Esophagus muscularis mucosa (tissue), 4 donors: ENCODE measurements around the gene CTSF. TPM values are rescaled to one million over a fixed set of nuclear protein-coding genes. Genes with fewer than 3 reads are reported as not detected.

Source experiments
- DNase-seq: peaks from one replicate; pipeline ENCODE4 v3.0.0-alpha.2; 2017; ENCODE audit errors: extremely low spot score
- H3K27ac ChIP-seq, 4 donors: fragments of 200-600 bp; sonication (generic); replicated peaks in 1 of 4; 1 replicate in 3 of 4; 2 replicates in 1 of 4; pipeline ENCODE4 v1.5.1; 2016 to 2019; ENCODE audit warnings: mild to moderate bottlenecking in 1 of 4
- H3K27me3 ChIP-seq, 4 donors: fragments of 200-600 bp; sonication (generic); one replicate each; pipeline versions ENCODE4 v1.5.1 to v1.6.0; 2016 to 2019
- H3K36me3 ChIP-seq, 4 donors: fragments of 200-600 bp; sonication (generic); one replicate each; pipeline ENCODE4 v1.5.1; 2016 to 2019
- H3K4me1 ChIP-seq, 4 donors: fragments of 200-600 bp; sonication (generic); one replicate each; pipeline ENCODE4 v1.5.1; 2016 to 2019
- H3K4me3 ChIP-seq, 4 donors: fragments of 200-600 bp; sonication (generic); 1 replicate in 2 of 4; 2 replicates in 2 of 4; pipeline ENCODE4 v1.5.1; 2016 to 2019; ENCODE audit warnings: mild to moderate bottlenecking in 4 of 4, moderate library complexity in 1 of 4
- H3K9me3 ChIP-seq, 4 donors: fragments of 200-600 bp; sonication (generic); 1 replicate in 3 of 4; 2 replicates in 1 of 4; pipeline ENCODE4 v1.5.1; 2016 to 2019
- CTCF ChIP-seq, 3 experiments: fragments of 200-600 bp in 2 of 3; fragments of 450-650 bp in 1 of 3; sonication (generic) in 2 of 3; IDR thresholded peaks; one replicate each; pipeline ENCODE4 v1.5.1; 2017 to 2019; ENCODE audit warnings: antibody characterized with exemption in 3 of 3, mild to moderate bottlenecking in 2 of 3, moderate library complexity in 1 of 3
- EP300 ChIP-seq: sonication (generic); formaldehyde crosslinking; IDR thresholded peaks from one replicate; pipeline ENCODE4 v1.6.1; 2017; ENCODE audit warnings: antibody characterized with exemption
- POLR2A ChIP-seq: fragments of 450-650 bp; IDR thresholded peaks from one replicate; pipeline ENCODE4 v1.6.1; 2017; ENCODE audit warnings: antibody characterized with exemption, moderate library complexity, mild to moderate bottlenecking, low read depth
- POLR2AphosphoS5 ChIP-seq, 2 donors: sonication (generic); formaldehyde crosslinking; IDR thresholded peaks; one replicate each; pipeline ENCODE4 v1.6.1; 2017; ENCODE audit warnings: antibody characterized with exemption in 2 of 2
- WGBS: methylation state at CpG from one replicate; pipeline ENCODE4 v1.1.5; 2018; 5-methylcytosine and 5-hydroxymethylcytosine counted together
- intact Hi-C: fragments of 100-400 bp; cut with DNase I; formaldehyde crosslinking; loops from one replicate; pipeline ENCODE4 v1.15.1; 2023
- total RNA-seq, 4 donors: library from RNA; depleted of rRNA; stranded (reverse); fragments of >200 nt; gene quantifications; one replicate each; pipeline versions ENCODE4 v1.1.0 to v1.2.1, GENCODE V29; 2016

CTSF gene
- total RNA-seq, 4 donors from 2014 or later = 73.1 to 112 (median 96.6) TPM

- intact Hi-C loops = no loop called here
- Histone ChIP-seq H3K27ac (no peak overlapping the region), H3K9me3 (no peaks in the 10 kb centered on the region), H3K27me3 (no peaks in the 10 kb centered on the region), H3K4me1 (peaks cover 7 to 18% (median 13%) of the 10 kb centered on the region in 4 donors), H3K36me3 (peaks cover 0 to 87% (median 66%) of the 10 kb centered on the region in 4 donors), H3K4me3 (no peak overlapping the region)
- WGBS = 81% methylated on average over 12 of the region's 16 CpGs
- TF ChIP-seq POLR2AphosphoS5 (IDR thresholded peaks at IDR 0.05) (no peak), CTCF (IDR thresholded peaks at IDR 0.05) (no peak), POLR2A (no peak), EP300 (no peak)
- no peak for DNase-seq
Measured at GRCh38 chr11:66539170-66539869, 29.1 kb downstream of the CTSF start.

- Histone ChIP-seq H3K36me3 (peaks cover 9 to 96% (median 62%) of the 10 kb centered on the region in 4 donors), H3K27ac (no peak overlapping the region), H3K27me3 (no peaks in the 10 kb centered on the region), H3K9me3 (no peaks in the 10 kb centered on the region), H3K4me1 (no peaks in the 10 kb centered on the region), H3K4me3 (no peak overlapping the region)
- WGBS = 84% methylated on average over 6 of the region's 6 CpGs
- intact Hi-C loops = no loop called here
- TF ChIP-seq EP300 (no peak), CTCF (IDR thresholded peaks at IDR 0.05) (no peak), POLR2AphosphoS5 (IDR thresholded peaks at IDR 0.05) (no peak), POLR2A (no peak)
- DNase-seq = no peak
Measured at GRCh38 chr11:66532784-66533183, 35.6 kb downstream of the CTSF start.

- no peak overlapping the region for H3K27ac ChIP-seq
- peaks cover 9 to 97% (median 63%) of the 10 kb centered on the region in 4 donors for H3K36me3 ChIP-seq
Measured at GRCh38 chr11:66531841-66532240, 36.6 kb downstream of the CTSF start.

GRCh38 chr11:66530927-66531709 is 37.3 kb downstream of the CTSF start:
- DNase-seq = no peak
- Histone ChIP-seq H3K9me3 (no peaks in the 10 kb centered on the region), H3K4me1 (no peaks in the 10 kb centered on the region), H3K4me3 (no peak overlapping the region), H3K36me3 (peaks cover 9 to 97% (median 62%) of the 10 kb centered on the region in 4 donors), H3K27me3 (no peaks in the 10 kb centered on the region), H3K27ac (no peak overlapping the region)
- intact Hi-C loops = no loop called here
- WGBS = 93% methylated on average over 9 of the region's 10 CpGs
- no peak for TF ChIP-seq EP300
- TF ChIP-seq POLR2AphosphoS5 (IDR thresholded peaks at IDR 0.05) = no peak
- no peak for TF ChIP-seq CTCF (IDR thresholded peaks at IDR 0.05)
- no peak for TF ChIP-seq POLR2A

More at GRCh38 chr11:66531841-66532240, 36.6 kb downstream of the CTSF start:
- H3K9me3 ChIP-seq = no peaks in the 10 kb centered on the region
- DNase-seq = no peak
- H3K4me3 ChIP-seq = no peak overlapping the region
- intact Hi-C loops = no loop called here
- no peak for TF ChIP-seq EP300
- no peak for TF ChIP-seq CTCF (IDR thresholded peaks at IDR 0.05)
- no peak for TF ChIP-seq POLR2AphosphoS5 (IDR thresholded peaks at IDR 0.05)
- TF ChIP-seq POLR2A = no peak
- no peaks in the 10 kb centered on the region for H3K4me1 ChIP-seq
- WGBS = 88% methylated on average over 11 of the region's 11 CpGs
- no peaks in the 10 kb centered on the region for H3K27me3 ChIP-seq
